HG02870 (cell line): ENCODE results near the gene PIBF1.
"Not testable (repeated sequence)": the region's sequence is repeated elsewhere in the genome, so short reads cannot be mapped to it uniquely, and the experiment has no call there.

ENCODE experiments used
- ATAC-seq: cut with Tn5 transposase; IDR thresholded peaks from one replicate; pipeline ENCODE4 v1.9.1; 2021; ENCODE audit warnings: mild to moderate bottlenecking, moderate library complexity; ENCODE audit not compliant: unreplicated experiment

Gene PIBF1

GRCh38 chr13:72781451-72782439, at the start of gene PIBF1, which contains the start of gene DIS3:
TSS of gene PIBF1 (plus strand) at chr13:72782133. CDS start at chr13:72783470, 1,337 bp downstream.
TSS of gene DIS3 (minus strand) at chr13:72781900. CDS start at chr13:72781832, 68 bp downstream.
- ATAC-seq, result peak; percentile 94

- no peak for ATAC-seq
Observed at GRCh38 chr13:72737033-72737432, 44.9 kb upstream of the PIBF1 start.

GRCh38 chr13:72740015-72740414, 41.9 kb upstream of the PIBF1 start:
- ATAC-seq, result no peak

- ATAC-seq, result peak; percentile 77
Observed at GRCh38 chr13:72745260-72745659, 36.7 kb upstream of the PIBF1 start.

GRCh38 chr13:72751220-72751619, 30.7 kb upstream of the PIBF1 start:
- ATAC-seq, result no peak

- ATAC-seq, result no peak
Observed at GRCh38 chr13:72754111-72754510, 27.8 kb upstream of the PIBF1 start.

- no peak for ATAC-seq
Observed at GRCh38 chr13:72757792-72758535, 24.0 kb upstream of the PIBF1 start.

GRCh38 chr13:72760189-72760588, 21.7 kb upstream of the PIBF1 start:
- ATAC-seq, result no peak

- no peak for ATAC-seq
Observed at GRCh38 chr13:72763411-72763810, 18.5 kb upstream of the PIBF1 start.

GRCh38 chr13:72774019-72774418, 7.9 kb upstream of the PIBF1 start:
- no peak for ATAC-seq

GRCh38 chr13:72782717-72783116, 784 bp downstream of the PIBF1 start:
- ATAC-seq, result no peak

GRCh38 chr13:72784679-72785078, 2.7 kb downstream of the PIBF1 start:
- not testable (repeated sequence) for ATAC-seq

GRCh38 chr13:72788831-72789230, 6.9 kb downstream of the PIBF1 start:
- ATAC-seq, result no peak

- ATAC-seq, result no peak
Observed at GRCh38 chr13:72792640-72793039, 10.7 kb downstream of the PIBF1 start.

- no peak for ATAC-seq
Observed at GRCh38 chr13:72798817-72799216, 16.9 kb downstream of the PIBF1 start.

GRCh38 chr13:72804301-72804700, 22.4 kb downstream of the PIBF1 start:
- no peak for ATAC-seq

- ATAC-seq, result no peak
Observed at GRCh38 chr13:72805676-72806346, 23.9 kb downstream of the PIBF1 start.

GRCh38 chr13:72806514-72806913, 24.6 kb downstream of the PIBF1 start:
- not testable (repeated sequence) for ATAC-seq

- ATAC-seq, result no peak
Observed at GRCh38 chr13:72808917-72809500, 27.1 kb downstream of the PIBF1 start.

- no peak for ATAC-seq
Observed at GRCh38 chr13:72820156-72820897, 38.4 kb downstream of the PIBF1 start.
